MM.1S (cell line): Measurements from ENCODE around the gene TAP1.

Experiments
- EZH2 ChIP-seq: fragments of 300-600 bp; sonication (generic); optimal IDR thresholded peaks from 2 replicates; pipeline ENCODE3; 2017; ENCODE audit warnings: low read depth, mild to moderate bottlenecking, antibody characterized with exemption, low read length, mixed read lengths
- EZH2phosphoT487 ChIP-seq: fragments of 300-600 bp; sonication (generic); IDR thresholded peaks from 2 replicates; pipeline ENCODE4 v1.6.1; 2018; ENCODE audit warnings: antibody characterized with exemption, low read length
- TF ChIP-seq, protein P1 (sequence below): fragments of 300-600 bp; sonication (generic); IDR thresholded peaks from 2 replicates; pipeline ENCODE4 v1.5.1; 2016; ENCODE audit warnings: antibody characterized with exemption, low read length, mixed read lengths

- TF ChIP-seq EZH2phosphoT487 (no peak), EZH2 (no peak)
- TF ChIP-seq, protein P1, sequence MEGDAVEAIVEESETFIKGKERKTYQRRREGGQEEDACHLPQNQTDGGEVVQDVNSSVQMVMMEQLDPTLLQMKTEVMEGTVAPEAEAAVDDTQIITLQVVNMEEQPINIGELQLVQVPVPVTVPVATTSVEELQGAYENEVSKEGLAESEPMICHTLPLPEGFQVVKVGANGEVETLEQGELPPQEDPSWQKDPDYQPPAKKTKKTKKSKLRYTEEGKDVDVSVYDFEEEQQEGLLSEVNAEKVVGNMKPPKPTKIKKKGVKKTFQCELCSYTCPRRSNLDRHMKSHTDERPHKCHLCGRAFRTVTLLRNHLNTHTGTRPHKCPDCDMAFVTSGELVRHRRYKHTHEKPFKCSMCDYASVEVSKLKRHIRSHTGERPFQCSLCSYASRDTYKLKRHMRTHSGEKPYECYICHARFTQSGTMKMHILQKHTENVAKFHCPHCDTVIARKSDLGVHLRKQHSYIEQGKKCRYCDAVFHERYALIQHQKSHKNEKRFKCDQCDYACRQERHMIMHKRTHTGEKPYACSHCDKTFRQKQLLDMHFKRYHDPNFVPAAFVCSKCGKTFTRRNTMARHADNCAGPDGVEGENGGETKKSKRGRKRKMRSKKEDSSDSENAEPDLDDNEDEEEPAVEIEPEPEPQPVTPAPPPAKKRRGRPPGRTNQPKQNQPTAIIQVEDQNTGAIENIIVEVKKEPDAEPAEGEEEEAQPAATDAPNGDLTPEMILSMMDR = no peak
These were observed 13.5 kb upstream of the TAP1 start for GRCh38 chr6:32867022-32867477.
